ENCODE data around the gene IFIT2.

The IFIT2 gene

DNA sequence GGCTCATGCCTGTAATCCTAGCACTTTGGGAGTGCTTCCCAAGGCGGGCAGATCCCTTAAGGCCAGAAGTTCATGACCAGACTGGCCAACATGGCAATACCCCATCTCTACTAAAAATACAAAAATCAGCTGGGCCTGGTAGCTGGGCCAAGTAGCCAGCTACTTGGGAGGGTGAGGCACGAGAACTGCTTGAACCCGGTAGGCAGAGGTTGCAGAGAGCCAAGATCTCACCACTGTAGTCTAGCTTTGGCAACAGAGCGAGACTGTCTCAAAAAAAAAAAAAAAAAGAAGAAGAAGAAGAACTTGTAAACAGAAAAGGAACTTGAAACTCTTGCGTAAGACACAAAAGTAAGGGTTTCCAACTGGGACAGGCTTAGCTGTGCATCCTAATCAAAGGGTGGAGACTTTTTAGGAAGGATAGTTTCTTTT, 5.6 kb upstream of the IFIT2 start:
- no peak for DNase-seq
- Histone ChIP-seq H3K4me1 (no peaks in the 10 kb centered on the region), H3K36me3 (no peaks in the 10 kb centered on the region), H3K9me3 (no peaks in the 10 kb centered on the region), H3K27me3 (no peaks in the 10 kb centered on the region), H3K4me3 (ENCODE audit: low read depth, low read length) (no peak overlapping the region)
- TF ChIP-seq, protein P1, sequence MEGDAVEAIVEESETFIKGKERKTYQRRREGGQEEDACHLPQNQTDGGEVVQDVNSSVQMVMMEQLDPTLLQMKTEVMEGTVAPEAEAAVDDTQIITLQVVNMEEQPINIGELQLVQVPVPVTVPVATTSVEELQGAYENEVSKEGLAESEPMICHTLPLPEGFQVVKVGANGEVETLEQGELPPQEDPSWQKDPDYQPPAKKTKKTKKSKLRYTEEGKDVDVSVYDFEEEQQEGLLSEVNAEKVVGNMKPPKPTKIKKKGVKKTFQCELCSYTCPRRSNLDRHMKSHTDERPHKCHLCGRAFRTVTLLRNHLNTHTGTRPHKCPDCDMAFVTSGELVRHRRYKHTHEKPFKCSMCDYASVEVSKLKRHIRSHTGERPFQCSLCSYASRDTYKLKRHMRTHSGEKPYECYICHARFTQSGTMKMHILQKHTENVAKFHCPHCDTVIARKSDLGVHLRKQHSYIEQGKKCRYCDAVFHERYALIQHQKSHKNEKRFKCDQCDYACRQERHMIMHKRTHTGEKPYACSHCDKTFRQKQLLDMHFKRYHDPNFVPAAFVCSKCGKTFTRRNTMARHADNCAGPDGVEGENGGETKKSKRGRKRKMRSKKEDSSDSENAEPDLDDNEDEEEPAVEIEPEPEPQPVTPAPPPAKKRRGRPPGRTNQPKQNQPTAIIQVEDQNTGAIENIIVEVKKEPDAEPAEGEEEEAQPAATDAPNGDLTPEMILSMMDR (IDR thresholded peaks at IDR 0.05; ENCODE audit: low read depth, low read length): no peak

DNA sequence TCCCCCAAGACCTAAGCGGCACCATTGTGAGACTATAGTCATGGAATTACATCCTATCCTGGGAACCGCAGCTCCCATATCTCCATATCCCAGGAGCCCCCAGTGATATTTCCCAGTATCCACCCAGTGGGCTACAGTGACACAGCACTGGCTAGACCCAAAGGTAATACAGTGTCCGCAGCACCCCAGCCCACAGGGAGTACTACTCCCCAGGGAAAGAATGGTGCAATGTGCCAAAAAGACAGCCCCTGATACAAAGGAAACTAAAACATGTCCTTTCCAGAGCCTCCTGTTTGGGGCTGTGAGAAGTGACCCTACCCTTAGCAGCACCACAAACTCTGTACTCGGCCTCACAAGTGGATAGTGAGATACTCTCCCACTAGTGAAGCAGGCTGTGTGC, 4.5 kb upstream of the IFIT2 start:
- H3K4me3 ChIP-seq (ENCODE audit: low read depth, low read length): no peak overlapping the region
- peaks cover 3% of the 10 kb centered on the region; the same call in 1 of the 2 replicates for H3K4me1 ChIP-seq
- H3K9me3 ChIP-seq: no peaks in the 10 kb centered on the region
- DNase-seq: no peak
- no peaks in the 10 kb centered on the region for H3K36me3 ChIP-seq
- H3K27me3 ChIP-seq: no peaks in the 10 kb centered on the region
- TF ChIP-seq, protein P1 (IDR thresholded peaks at IDR 0.05; ENCODE audit: low read depth, low read length): no peak

DNA sequence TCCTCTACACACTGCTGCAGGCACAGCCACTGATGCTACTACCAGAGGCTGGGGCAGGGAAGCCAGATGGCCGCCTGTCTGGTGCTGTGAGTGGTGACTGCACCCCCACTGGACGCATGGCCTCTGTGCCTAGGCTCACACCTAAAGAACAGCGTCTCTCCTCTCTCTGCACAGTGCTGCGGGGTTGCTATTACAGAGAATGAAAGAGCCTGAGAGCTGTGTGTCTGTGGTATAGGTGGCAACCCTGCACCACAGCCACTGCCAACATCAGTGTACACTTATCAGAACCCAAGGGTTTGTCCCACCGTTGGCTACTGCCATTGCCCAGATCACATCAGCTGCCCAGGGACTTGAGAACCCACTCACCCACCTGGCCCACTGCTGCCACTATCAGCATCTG, 4.1 kb upstream of the IFIT2 start:
- TF ChIP-seq, protein P1 (IDR thresholded peaks at IDR 0.05; ENCODE audit: low read depth, low read length): no peak
- H3K4me3 ChIP-seq (ENCODE audit: low read depth, low read length): no peak overlapping the region
- DNase-seq: no peak
- H3K9me3 ChIP-seq: no peaks in the 10 kb centered on the region
- no peaks in the 10 kb centered on the region for H3K27me3 ChIP-seq
- no peaks in the 10 kb centered on the region for H3K36me3 ChIP-seq
- H3K4me1 ChIP-seq: peaks cover 4% of the 10 kb centered on the region; the same call in 1 of the 2 replicates

DNA sequence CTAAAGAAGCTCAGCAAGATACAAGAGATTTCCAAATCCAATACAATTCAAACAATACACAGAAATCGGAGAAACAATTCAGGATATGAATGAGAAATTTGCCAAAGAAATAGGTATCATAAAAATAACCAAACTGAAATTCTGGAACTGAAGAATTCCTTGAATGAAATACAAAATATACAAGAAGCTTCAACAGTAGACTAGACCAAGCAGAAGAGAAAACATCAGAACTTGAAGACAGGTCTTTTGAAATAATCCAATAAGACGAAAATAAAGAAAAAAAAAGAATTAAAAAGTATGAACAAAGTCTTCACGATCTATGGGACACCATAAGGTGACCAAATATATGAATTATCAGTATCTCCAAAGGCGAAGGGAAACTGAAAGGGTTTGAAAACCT, 2.8 kb upstream of the IFIT2 start:
- Histone ChIP-seq H3K9me3 (no peaks in the 10 kb centered on the region; the same call in 1 of the 2 replicates), H3K36me3 (no peaks in the 10 kb centered on the region), H3K4me3 (ENCODE audit: low read depth, low read length) (no peak overlapping the region), H3K27me3 (no peaks in the 10 kb centered on the region), H3K4me1 (peaks cover 4% of the 10 kb centered on the region; the same call in 1 of the 2 replicates)
- no peak for DNase-seq
- TF ChIP-seq, protein P1 (IDR thresholded peaks at IDR 0.05; ENCODE audit: low read depth, low read length): no peak

DNA sequence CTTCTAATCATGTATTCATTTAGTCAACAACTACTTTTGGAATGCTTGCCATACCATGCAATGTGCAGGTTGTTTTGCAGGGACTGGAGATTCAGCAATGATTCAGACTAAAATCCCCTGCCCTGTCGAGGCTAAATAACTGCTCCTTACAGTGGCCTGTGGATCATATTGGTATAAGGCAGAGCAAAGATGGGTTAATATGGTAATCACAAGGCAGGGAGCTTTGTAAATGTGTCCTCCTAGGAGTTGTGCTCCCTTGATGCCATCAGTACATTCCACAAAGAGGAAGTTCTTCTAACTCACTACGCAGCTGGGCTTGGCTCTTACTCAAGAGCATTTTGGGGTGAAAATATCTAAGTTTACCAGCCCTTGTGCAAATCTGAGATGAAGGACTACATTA, 614 bp upstream of the IFIT2 start:
- no peaks in the 10 kb centered on the region for H3K27me3 ChIP-seq
- no peaks in the 10 kb centered on the region; the same call in 1 of the 2 replicates for H3K9me3 ChIP-seq
- DNase-seq: no peak
- peaks cover 4% of the 10 kb centered on the region; the same call in 1 of the 2 replicates for H3K4me1 ChIP-seq
- TF ChIP-seq, protein P1 (IDR thresholded peaks at IDR 0.05; ENCODE audit: low read depth, low read length): no peak
- H3K36me3 ChIP-seq: no peaks in the 10 kb centered on the region
- H3K4me3 ChIP-seq (ENCODE audit: low read depth, low read length): peak overlapping the region; percentile 48

DNA sequence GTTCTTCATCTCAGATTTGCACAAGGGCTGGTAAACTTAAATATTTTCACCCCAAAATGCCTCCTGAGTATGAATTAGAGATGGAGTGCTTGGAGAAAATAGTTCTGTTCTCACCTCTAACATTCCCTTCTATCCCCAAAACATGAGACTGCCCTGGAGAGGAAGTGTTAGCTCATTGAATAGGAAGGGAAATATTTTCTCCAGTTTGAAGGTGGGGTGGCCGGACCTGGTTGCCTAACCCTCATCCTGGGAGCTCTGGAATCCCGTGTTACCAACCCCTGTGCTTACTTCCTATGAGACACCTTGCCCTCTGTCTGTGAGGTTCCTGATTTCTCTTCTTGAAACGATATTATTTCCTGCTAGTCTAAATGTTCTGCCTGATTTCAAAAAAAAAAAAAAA, 779 bp downstream of the IFIT2 start:
- no peaks in the 10 kb centered on the region for H3K36me3 ChIP-seq
- H3K4me3 ChIP-seq (ENCODE audit: low read depth, low read length): peak overlapping the region; percentile 48; the same call in 1 of the 2 replicates
- H3K27me3 ChIP-seq: no peaks in the 10 kb centered on the region
- H3K9me3 ChIP-seq: no peaks in the 10 kb centered on the region; the same call in 1 of the 2 replicates
- no peak for DNase-seq
- H3K4me1 ChIP-seq: peaks cover 4% of the 10 kb centered on the region; the same call in 1 of the 2 replicates
- TF ChIP-seq, protein P1 (IDR thresholded peaks at IDR 0.05; ENCODE audit: low read depth, low read length): no peak
